GM12892 (cell line): ENCODE results near the gene POMP.

Experiments
- POLR2A ChIP-seq: IDR thresholded peaks from 2 replicates; pipeline ENCODE4 v1.6.1; 2011; ENCODE audit warnings: low read depth, low read length, control low read depth
- POLR2AphosphoS5 ChIP-seq: IDR thresholded peaks from 2 replicates; pipeline ENCODE4 v1.6.1; 2011; ENCODE audit warnings: low read depth, low read length, control low read depth

- TF ChIP-seq POLR2AphosphoS5 (no peak), POLR2A (no peak)
Measured at GRCh38 chr13:28678809-28679208, 19.9 kb downstream of the POMP start.
